HepG2 (cell line): Measurements from ENCODE around the gene LLGL1. TPM values are rescaled to one million over a fixed set of nuclear protein-coding genes. Genes with fewer than 3 reads are reported as not detected.

ENCODE experiments used
- CBFB ChIP-seq: sonication (generic); formaldehyde crosslinking; IDR thresholded peaks from 2 replicates; pipeline ENCODE4 v1.4.0; 2020; ENCODE audit warnings: missing genetic modification reagents
- FIP1L1 ChIP-seq: fragments of 200-400 bp; formaldehyde crosslinking; IDR thresholded peaks from 2 replicates; pipeline ENCODE4 v1.6.1; 2018; ENCODE audit warnings: low read depth, mild to moderate bottlenecking, low read length, moderate library complexity, borderline replicate concordance; ENCODE audit not compliant: insufficient read depth
- FOXK1 ChIP-seq: sonication (generic); formaldehyde crosslinking; IDR thresholded peaks from 2 replicates; pipeline ENCODE4 v1.4.0; 2020; ENCODE audit warnings: low read depth, missing genetic modification reagents, borderline replicate concordance
- HNRNPH1 ChIP-seq: fragments of 200-400 bp; formaldehyde crosslinking; optimal IDR thresholded peaks from 2 replicates; pipeline ENCODE3; 2017; ENCODE audit warnings: mild to moderate bottlenecking, low read depth, low read length
- KAT8 ChIP-seq: IDR thresholded peaks from 2 replicates; pipeline ENCODE4 v1.6.1; 2016; ENCODE audit warnings: missing genetic modification reagents, missing compliant biosample characterization
- KDM5B ChIP-seq: sonication (generic); formaldehyde crosslinking; IDR thresholded peaks from 2 replicates; pipeline ENCODE4 v1.4.0; 2020; ENCODE audit warnings: missing genetic modification reagents, mild to moderate bottlenecking, borderline replicate concordance
- MIXL1 ChIP-seq: IDR thresholded peaks from 2 replicates; pipeline ENCODE4 v1.6.1; 2016
- RBFOX2 ChIP-seq: fragments of 200-400 bp; formaldehyde crosslinking; IDR thresholded peaks from 2 replicates; pipeline ENCODE4 v1.6.1; 2017; ENCODE audit warnings: low read depth, mild to moderate bottlenecking, low read length
- TARDBP ChIP-seq: sonication (generic); formaldehyde crosslinking; IDR thresholded peaks from 2 replicates; pipeline ENCODE4 v1.8.0; 2022; ENCODE audit warnings: mild to moderate bottlenecking, missing genetic modification reagents
- TOPORS ChIP-seq: sonication (generic); formaldehyde crosslinking; IDR thresholded peaks from 2 replicates; pipeline ENCODE4 v1.8.0; 2023; ENCODE audit warnings: mild to moderate bottlenecking, missing genetic modification reagents
- ZNF205 ChIP-seq: IDR thresholded peaks from 2 replicates; pipeline ENCODE4 v1.6.1; 2018; ENCODE audit warnings: missing biosample characterization, missing genetic modification reagents
- ZNF441 ChIP-seq: sonication (generic); formaldehyde crosslinking; IDR thresholded peaks from 2 replicates; pipeline ENCODE4 v1.7.0; 2021; ENCODE audit warnings: missing genetic modification reagents, borderline replicate concordance
- ZNF724P ChIP-seq: sonication (generic); formaldehyde crosslinking; IDR thresholded peaks from 2 replicates; pipeline ENCODE4 v1.8.0; 2022; ENCODE audit warnings: missing genetic modification reagents, borderline replicate concordance
- ZNF772 ChIP-seq: sonication (generic); formaldehyde crosslinking; IDR thresholded peaks from 2 replicates; pipeline ENCODE4 v1.5.0; 2020; ENCODE audit warnings: mild to moderate bottlenecking, missing genetic modification reagents
- polyA plus RNA-seq, 8 experiments: library from polyadenylated mRNA; depleted of rRNA in 3 of 8; stranded (reverse) in 7 of 8; unstranded in 1 of 8; fragments of >200 nt; fragmentation: Illumina TruSeq in 4 of 8; extraction: Trizol in 4 of 8; gene quantifications; 2 replicates each; pipeline versions ENCODE4 v1.2.1 to v1.2.3, GENCODE V29; 2011 to 2016; ENCODE audit warnings: low read depth in 4 of 8, missing spikeins in 1 of 8, mixed read lengths in 1 of 8; ENCODE audit not compliant: insufficient read depth in 1 of 8
- total RNA-seq, 5 experiments: library from RNA; depleted of rRNA; stranded (reverse); fragments of >200 nt; fragmentation: Illumina TruSeq; extraction: Trizol; gene quantifications; 2 replicates each; pipeline ENCODE4 v1.2.3, GENCODE V29; 2016; ENCODE audit warnings: low read depth in 1 of 5
- TF ChIP-seq, protein P1 (sequence below): sonication (generic); formaldehyde crosslinking; IDR thresholded peaks from 2 replicates; pipeline ENCODE4 v1.4.0; 2020; ENCODE audit warnings: missing genetic modification reagents
- TF ChIP-seq, protein P2 (sequence below): sonication (generic); formaldehyde crosslinking; IDR thresholded peaks from 2 replicates; pipeline ENCODE4 v1.4.0; 2020; ENCODE audit warnings: missing genetic modification reagents
- TF ChIP-seq, protein P3 (sequence below): IDR thresholded peaks from 2 replicates; pipeline ENCODE4 v1.6.1; 2016; ENCODE audit warnings: missing biosample characterization, missing genetic modification reagents, low read depth
- TF ChIP-seq, protein P4 (sequence below): sonication (generic); formaldehyde crosslinking; IDR thresholded peaks from 2 replicates; pipeline ENCODE4 v1.5.1; 2020; ENCODE audit warnings: mild to moderate bottlenecking, missing genetic modification reagents, moderate library complexity

The LLGL1 gene
- total and polyA plus RNA-seq, 2 of the 13 experiments (the other 11 are each of a cell fraction or from before 2014, with no cell fraction given) = 15.0 to 15.3 TPM

DNA sequence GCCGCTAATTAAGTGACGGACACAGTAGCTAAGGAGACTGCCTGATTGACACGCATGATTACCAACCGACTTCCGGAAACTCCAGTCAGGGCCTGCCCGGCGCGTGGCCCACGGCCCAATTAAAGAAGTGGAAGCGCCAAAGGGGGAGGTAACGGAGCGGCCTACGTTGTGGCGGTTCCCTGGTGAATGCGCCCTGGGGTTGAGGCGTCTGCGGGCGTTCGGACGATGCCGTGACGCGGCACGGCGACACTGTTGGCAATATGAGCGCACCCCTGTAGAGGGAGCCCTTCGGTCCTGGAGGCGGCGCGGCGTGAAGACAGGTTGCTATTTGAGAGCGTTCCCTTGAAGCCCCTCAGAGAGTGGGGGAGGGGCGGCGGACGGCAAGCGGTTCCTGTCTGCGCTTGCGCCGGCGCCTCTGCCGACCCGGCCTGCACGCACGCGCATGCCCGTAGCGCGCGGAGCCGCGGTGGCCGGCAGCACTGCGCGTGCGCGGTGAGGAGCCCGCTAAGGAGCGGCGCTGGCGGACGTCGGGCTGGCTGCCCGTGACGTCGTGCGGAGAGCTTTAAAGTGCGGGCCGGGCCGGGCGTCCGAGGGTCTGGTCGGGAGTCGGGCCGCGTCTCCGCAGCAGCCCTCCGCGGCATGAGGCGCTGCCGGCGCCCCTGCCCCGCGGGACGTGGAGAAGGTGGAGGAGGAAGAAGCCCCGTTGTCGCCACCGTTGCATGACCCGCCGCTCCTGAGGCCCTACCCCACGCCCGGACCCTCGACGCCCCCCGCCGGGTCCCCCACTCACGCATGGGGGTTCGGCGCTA is 41.9 kb upstream of the LLGL1 start, which contains the start of gene ALKBH5 (continued):
- TF ChIP-seq, protein P1, sequence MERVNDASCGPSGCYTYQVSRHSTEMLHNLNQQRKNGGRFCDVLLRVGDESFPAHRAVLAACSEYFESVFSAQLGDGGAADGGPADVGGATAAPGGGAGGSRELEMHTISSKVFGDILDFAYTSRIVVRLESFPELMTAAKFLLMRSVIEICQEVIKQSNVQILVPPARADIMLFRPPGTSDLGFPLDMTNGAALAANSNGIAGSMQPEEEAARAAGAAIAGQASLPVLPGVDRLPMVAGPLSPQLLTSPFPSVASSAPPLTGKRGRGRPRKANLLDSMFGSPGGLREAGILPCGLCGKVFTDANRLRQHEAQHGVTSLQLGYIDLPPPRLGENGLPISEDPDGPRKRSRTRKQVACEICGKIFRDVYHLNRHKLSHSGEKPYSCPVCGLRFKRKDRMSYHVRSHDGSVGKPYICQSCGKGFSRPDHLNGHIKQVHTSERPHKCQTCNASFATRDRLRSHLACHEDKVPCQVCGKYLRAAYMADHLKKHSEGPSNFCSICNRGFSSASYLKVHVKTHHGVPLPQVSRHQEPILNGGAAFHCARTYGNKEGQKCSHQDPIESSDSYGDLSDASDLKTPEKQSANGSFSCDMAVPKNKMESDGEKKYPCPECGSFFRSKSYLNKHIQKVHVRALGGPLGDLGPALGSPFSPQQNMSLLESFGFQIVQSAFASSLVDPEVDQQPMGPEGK (CRISPR knock-in tag) = no peak
- TF ChIP-seq HNRNPH1 (no peak), KDM5B (CRISPR knock-in tag) (peak; percentile 65), ZNF772 (CRISPR knock-in tag) (no peak), CBFB (CRISPR knock-in tag) (no peak), FIP1L1 (no peak), TOPORS (CRISPR knock-in tag) (peak; percentile 78; the same call in 1 of the 2 replicates), KAT8 (CRISPR knock-in tag) (peak; percentile 44; the same call in 1 of the 2 replicates), ZNF441 (CRISPR knock-in tag) (0 out of 2 replicates have a peak, but pooled peaks have one; percentile 22), RBFOX2 (peak; percentile 85), FOXK1 (CRISPR knock-in tag) (peak; percentile 43), MIXL1 (peak; percentile 97), ZNF205 (no peak), ZNF724P (CRISPR knock-in tag) (peak; percentile 90), TARDBP (CRISPR knock-in tag) (peak; percentile 34; the same call in 1 of the 2 replicates)
- TF ChIP-seq, protein P2, sequence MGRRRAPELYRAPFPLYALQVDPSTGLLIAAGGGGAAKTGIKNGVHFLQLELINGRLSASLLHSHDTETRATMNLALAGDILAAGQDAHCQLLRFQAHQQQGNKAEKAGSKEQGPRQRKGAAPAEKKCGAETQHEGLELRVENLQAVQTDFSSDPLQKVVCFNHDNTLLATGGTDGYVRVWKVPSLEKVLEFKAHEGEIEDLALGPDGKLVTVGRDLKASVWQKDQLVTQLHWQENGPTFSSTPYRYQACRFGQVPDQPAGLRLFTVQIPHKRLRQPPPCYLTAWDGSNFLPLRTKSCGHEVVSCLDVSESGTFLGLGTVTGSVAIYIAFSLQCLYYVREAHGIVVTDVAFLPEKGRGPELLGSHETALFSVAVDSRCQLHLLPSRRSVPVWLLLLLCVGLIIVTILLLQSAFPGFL = no peak
- TF ChIP-seq, protein P3, sequence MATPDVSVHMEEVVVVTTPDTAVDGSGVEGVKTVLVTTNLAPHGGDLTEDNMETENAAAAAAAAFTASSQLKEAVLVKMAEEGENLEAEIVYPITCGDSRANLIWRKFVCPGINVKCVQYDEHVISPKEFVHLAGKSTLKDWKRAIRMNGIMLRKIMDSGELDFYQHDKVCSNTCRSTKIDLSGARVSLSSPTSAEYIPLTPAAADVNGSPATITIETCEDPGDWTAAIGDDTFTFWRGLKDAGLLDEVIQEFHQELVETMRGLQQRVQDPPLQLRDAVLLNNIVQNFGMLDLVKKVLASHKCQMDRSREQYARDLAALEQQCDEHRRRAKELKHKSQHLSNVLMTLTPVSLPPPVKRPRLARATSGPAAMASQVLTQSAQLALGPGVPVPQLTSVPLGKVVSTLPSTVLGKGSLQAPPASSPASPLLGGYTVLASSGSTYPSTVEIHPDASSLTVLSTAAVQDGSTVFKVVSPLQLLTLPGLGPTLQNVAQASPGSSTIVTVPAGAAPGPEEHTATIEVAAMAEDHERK (CRISPR knock-in tag) = no peak
- TF ChIP-seq, protein P4, sequence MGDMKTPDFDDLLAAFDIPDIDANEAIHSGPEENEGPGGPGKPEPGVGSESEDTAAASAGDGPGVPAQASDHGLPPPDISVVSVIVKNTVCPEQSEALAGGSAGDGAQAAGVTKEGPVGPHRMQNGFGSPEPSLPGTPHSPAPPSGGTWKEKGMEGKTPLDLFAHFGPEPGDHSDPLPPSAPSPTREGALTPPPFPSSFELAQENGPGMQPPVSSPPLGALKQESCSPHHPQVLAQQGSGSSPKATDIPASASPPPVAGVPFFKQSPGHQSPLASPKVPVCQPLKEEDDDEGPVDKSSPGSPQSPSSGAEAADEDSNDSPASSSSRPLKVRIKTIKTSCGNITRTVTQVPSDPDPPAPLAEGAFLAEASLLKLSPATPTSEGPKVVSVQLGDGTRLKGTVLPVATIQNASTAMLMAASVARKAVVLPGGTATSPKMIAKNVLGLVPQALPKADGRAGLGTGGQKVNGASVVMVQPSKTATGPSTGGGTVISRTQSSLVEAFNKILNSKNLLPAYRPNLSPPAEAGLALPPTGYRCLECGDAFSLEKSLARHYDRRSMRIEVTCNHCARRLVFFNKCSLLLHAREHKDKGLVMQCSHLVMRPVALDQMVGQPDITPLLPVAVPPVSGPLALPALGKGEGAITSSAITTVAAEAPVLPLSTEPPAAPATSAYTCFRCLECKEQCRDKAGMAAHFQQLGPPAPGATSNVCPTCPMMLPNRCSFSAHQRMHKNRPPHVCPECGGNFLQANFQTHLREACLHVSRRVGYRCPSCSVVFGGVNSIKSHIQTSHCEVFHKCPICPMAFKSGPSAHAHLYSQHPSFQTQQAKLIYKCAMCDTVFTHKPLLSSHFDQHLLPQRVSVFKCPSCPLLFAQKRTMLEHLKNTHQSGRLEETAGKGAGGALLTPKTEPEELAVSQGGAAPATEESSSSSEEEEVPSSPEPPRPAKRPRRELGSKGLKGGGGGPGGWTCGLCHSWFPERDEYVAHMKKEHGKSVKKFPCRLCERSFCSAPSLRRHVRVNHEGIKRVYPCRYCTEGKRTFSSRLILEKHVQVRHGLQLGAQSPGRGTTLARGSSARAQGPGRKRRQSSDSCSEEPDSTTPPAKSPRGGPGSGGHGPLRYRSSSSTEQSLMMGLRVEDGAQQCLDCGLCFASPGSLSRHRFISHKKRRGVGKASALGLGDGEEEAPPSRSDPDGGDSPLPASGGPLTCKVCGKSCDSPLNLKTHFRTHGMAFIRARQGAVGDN (CRISPR knock-in tag) = peak; percentile 85
